NCI-H460 (cell line): ENCODE measurements around the gene ZAP70. TPM values are rescaled to one million over a fixed set of nuclear protein-coding genes. Genes with fewer than 3 reads are reported as not detected.

Source experiments
- DNase-seq: peaks from one replicate; pipeline ENCODE4 v3.0.0-alpha.2; 2016; ENCODE audit warnings: low read depth; ENCODE audit errors: extremely low read depth
- small RNA-seq, 2 experiments: library from RNA; depleted of rRNA; stranded (forward); fragments of <200 nt; gene quantifications; one replicate each; pipeline ENCODE3, GENCODE V24; 2014
- total RNA-seq: library from RNA; depleted of rRNA; stranded (reverse); fragments of >200 nt; shearing (Covaris generic); gene quantifications from 2 replicates; pipeline ENCODE4 v1.2.3, GENCODE V29; 2014; rRNA removed

ZAP70 gene
- total RNA-seq, 1 experiment from 2014 or later: not detected

GRCh38 chr2:97769711-97770110 lies 56.3 kb downstream of the ZAP70 start:
- no peak for DNase-seq

- no peak for DNase-seq
Measured at GRCh38 chr2:97770445-97770844, 57.1 kb downstream of the ZAP70 start.

- peak; percentile 1 for DNase-seq
Measured at GRCh38 chr2:97774425-97774824, 61.0 kb downstream of the ZAP70 start.

- no peak for DNase-seq
Measured at GRCh38 chr2:97775074-97775473, 61.7 kb downstream of the ZAP70 start.

- no peak for DNase-seq
Measured at GRCh38 chr2:97779141-97779540, 65.8 kb downstream of the ZAP70 start.

GRCh38 chr2:97781981-97782380 lies 68.6 kb downstream of the ZAP70 start:
- DNase-seq: no peak

- no peak for DNase-seq
Measured at GRCh38 chr2:97784953-97785352, 71.6 kb downstream of the ZAP70 start.

- DNase-seq: no peak
Measured at GRCh38 chr2:97785818-97786217, 72.4 kb downstream of the ZAP70 start.

- no peak for DNase-seq
Measured at GRCh38 chr2:97788986-97789644, 75.7 kb downstream of the ZAP70 start.

Small RNA genes lying within 50 kb of the gene (small RNA-seq; reads per million reads assigned to genes)
- 0.08 to 0.29 reads per million in 2 experiments for gene RNU4-8P

Other genes starting within 250 kb of the ZAP70 start
- 11.7 and 20.4 TPM in 2 replicates for gene ANKRD36B, start 123.7 kb upstream of the ZAP70 start, total RNA-seq
- gene COX5B, start 67.5 kb upstream of the ZAP70 start, total RNA-seq: 466 and 533 TPM in 2 replicates
- 24.3 and 29.4 TPM in 2 replicates for gene ACTR1B, start 49.5 kb upstream of the ZAP70 start, total RNA-seq
- 1.6 and 2.1 TPM in 2 replicates for gene C2orf92, start 43.9 kb upstream of the ZAP70 start, total RNA-seq